ENCODE results near the gene CELF2.

CELF2 gene

GRCh38 chr10:11351801-11352200, 334.1 kb downstream of the CELF2 start:
- no peak for ATAC-seq
- TF ChIP-seq SNAI2 (CRISPR knock-in tag; IDR thresholded peaks at IDR 0.05) (no peak), ISL1 (CRISPR knock-in tag; IDR thresholded peaks at IDR 0.05) (no peak), CSDC2 (CRISPR knock-in tag; IDR thresholded peaks at IDR 0.05) (no peak), ZC3H10 (CRISPR knock-in tag; IDR thresholded peaks at IDR 0.05) (no peak)

GRCh38 chr10:11353006-11353896, 335.6 kb downstream of the CELF2 start:
- no peak for ATAC-seq
- TF ChIP-seq TSHZ2 (CRISPR knock-in tag; IDR thresholded peaks at IDR 0.05) (no peak), CSRNP3 (CRISPR knock-in tag; IDR thresholded peaks at IDR 0.05) (no peak), ISL1 (CRISPR knock-in tag; IDR thresholded peaks at IDR 0.05) (no peak), ARNTL (CRISPR knock-in tag; IDR thresholded peaks at IDR 0.05; ENCODE audit: borderline replicate concordance, low read depth) (no peak), ZFP30 (CRISPR knock-in tag; IDR thresholded peaks at IDR 0.05) (no peak), PATZ1 (CRISPR knock-in tag; IDR thresholded peaks at IDR 0.05; ENCODE audit: borderline replicate concordance) (no peak), BACH2 (CRISPR knock-in tag; IDR thresholded peaks at IDR 0.05; ENCODE audit: borderline replicate concordance) (no peak), SNAI2 (CRISPR knock-in tag; IDR thresholded peaks at IDR 0.05) (no peak), ESRRG (CRISPR knock-in tag; IDR thresholded peaks at IDR 0.05) (no peak), ZFP3 (CRISPR knock-in tag; IDR thresholded peaks at IDR 0.05) (no peak), OSR1 (CRISPR knock-in tag; IDR thresholded peaks at IDR 0.05) (no peak), CREB5 (CRISPR knock-in tag; IDR thresholded peaks at IDR 0.05; ENCODE audit: low read depth) (no peak), PPARA (CRISPR knock-in tag; IDR thresholded peaks at IDR 0.05; ENCODE audit: borderline replicate concordance) (no peak), RARB (CRISPR knock-in tag; IDR thresholded peaks at IDR 0.05) (no peak), TCF4 (CRISPR knock-in tag; IDR thresholded peaks at IDR 0.05; ENCODE audit: borderline replicate concordance) (no peak), POU6F1 (CRISPR knock-in tag; IDR thresholded peaks at IDR 0.05; ENCODE audit: borderline replicate concordance, low read depth) (no peak), CSDC2 (CRISPR knock-in tag; IDR thresholded peaks at IDR 0.05) (no peak)

GRCh38 chr10:11354823-11355222, 337.2 kb downstream of the CELF2 start:
- no peak for ATAC-seq
- TF ChIP-seq PPARA (CRISPR knock-in tag; IDR thresholded peaks at IDR 0.05; ENCODE audit: borderline replicate concordance) (no peak), POU6F1 (CRISPR knock-in tag; IDR thresholded peaks at IDR 0.05; ENCODE audit: borderline replicate concordance, low read depth) (no peak), CSDC2 (CRISPR knock-in tag; IDR thresholded peaks at IDR 0.05) (no peak), CREB5 (CRISPR knock-in tag; IDR thresholded peaks at IDR 0.05; ENCODE audit: low read depth) (no peak), TOX (CRISPR knock-in tag; IDR thresholded peaks at IDR 0.05; ENCODE audit: borderline replicate concordance) (no peak), TSHZ2 (CRISPR knock-in tag; IDR thresholded peaks at IDR 0.05) (no peak), ZFP3 (CRISPR knock-in tag; IDR thresholded peaks at IDR 0.05) (no peak), OSR1 (CRISPR knock-in tag; IDR thresholded peaks at IDR 0.05) (no peak)

All from SK-N-SH treated with all-trans-retinoic acid at 6 μM for 48 hours (cell line).